Neutrophil (primary cell): ENCODE results near the gene LPCAT1.
A peak's percentile ranks its signal among the peaks of the same experiment; 100 is the strongest.

Experiments used
- H3K27ac ChIP-seq: fragments of 200-600 bp; sonication (generic); 2 replicates; pipeline ENCODE4 v1.5.1; 2016; ENCODE audit warnings: mild to moderate bottlenecking, moderate library complexity
- H3K27me3 ChIP-seq: fragments of 200-600 bp; sonication (generic); 2 replicates; pipeline ENCODE4 v1.6.0; 2016; ENCODE audit warnings: mild to moderate bottlenecking
- H3K36me3 ChIP-seq: fragments of 200-600 bp; sonication (generic); 2 replicates; pipeline ENCODE4 v1.5.1; 2017
- H3K4me1 ChIP-seq, 2 experiments: fragments of 200-600 bp in 1 of 2; sonication (generic) in 1 of 2; 1 replicate in 1 of 2; 2 replicates in 1 of 2; pipeline versions ENCODE4 v1.5.1 to v1.6.1; 2013 to 2016; ENCODE audit warnings: low read depth in 1 of 2, low read length in 1 of 2, mild to moderate bottlenecking in 1 of 2, moderate library complexity in 1 of 2; ENCODE audit not compliant: control insufficient read depth in 1 of 2, insufficient read depth in 1 of 2
- H3K4me3 ChIP-seq, 2 experiments: fragments of 200-600 bp in 1 of 2; sonication (generic) in 1 of 2; 1 replicate in 1 of 2; 2 replicates in 1 of 2; pipeline ENCODE4 v1.5.1; 2013 to 2016; ENCODE audit warnings: low read depth in 1 of 2, low read length in 1 of 2, mild to moderate bottlenecking in 1 of 2, moderate library complexity in 1 of 2
- H3K9me3 ChIP-seq: fragments of 200-600 bp; sonication (generic); 2 replicates; pipeline ENCODE4 v1.5.1; 2016
- TF ChIP-seq, protein P1 (sequence below): fragments of 200-600 bp; sonication (generic); IDR thresholded peaks from 2 replicates; pipeline ENCODE4 v1.5.1; 2016; ENCODE audit warnings: antibody characterized with exemption

Gene LPCAT1

DNA sequence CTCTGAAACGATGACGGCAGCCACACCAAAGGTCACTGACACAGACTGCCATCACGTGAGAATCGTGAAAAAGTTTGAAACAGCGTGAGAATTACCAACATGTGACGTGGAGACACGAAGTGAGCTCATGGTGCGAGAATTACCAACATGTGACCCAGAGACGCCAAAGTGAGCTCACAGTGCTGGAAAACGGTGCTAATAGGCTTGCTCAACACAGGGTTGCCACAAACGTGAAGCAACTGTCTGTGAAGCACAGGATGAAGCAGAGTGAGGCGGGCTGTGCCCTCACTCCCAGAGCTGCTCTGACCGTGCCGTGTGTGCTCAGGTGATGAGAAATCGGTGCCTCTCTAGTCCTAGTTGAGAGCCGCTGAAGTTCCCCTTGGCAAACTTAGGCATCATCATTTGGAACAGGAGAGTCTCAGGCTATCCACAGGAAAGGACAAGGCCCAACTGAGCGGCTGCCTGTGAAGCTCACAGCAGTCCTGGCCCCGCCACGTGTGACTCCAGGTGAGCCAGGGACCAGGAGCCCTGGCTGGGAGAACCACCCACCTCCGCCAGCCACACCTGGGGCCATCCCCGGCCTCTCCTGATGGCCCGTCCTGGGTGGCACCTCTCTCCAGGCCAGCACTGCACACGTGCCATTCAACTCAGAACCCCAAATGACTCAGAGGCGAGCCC, 48.8 kb downstream of the LPCAT1 start:
- TF ChIP-seq, protein P1, sequence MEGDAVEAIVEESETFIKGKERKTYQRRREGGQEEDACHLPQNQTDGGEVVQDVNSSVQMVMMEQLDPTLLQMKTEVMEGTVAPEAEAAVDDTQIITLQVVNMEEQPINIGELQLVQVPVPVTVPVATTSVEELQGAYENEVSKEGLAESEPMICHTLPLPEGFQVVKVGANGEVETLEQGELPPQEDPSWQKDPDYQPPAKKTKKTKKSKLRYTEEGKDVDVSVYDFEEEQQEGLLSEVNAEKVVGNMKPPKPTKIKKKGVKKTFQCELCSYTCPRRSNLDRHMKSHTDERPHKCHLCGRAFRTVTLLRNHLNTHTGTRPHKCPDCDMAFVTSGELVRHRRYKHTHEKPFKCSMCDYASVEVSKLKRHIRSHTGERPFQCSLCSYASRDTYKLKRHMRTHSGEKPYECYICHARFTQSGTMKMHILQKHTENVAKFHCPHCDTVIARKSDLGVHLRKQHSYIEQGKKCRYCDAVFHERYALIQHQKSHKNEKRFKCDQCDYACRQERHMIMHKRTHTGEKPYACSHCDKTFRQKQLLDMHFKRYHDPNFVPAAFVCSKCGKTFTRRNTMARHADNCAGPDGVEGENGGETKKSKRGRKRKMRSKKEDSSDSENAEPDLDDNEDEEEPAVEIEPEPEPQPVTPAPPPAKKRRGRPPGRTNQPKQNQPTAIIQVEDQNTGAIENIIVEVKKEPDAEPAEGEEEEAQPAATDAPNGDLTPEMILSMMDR: no peak
- H3K36me3 ChIP-seq: peaks cover 76% of the 10 kb centered on the region
- H3K4me1 ChIP-seq: peaks cover 60 to 63% of the 10 kb centered on the region in 2 experiments
- H3K9me3 ChIP-seq: no peaks in the 10 kb centered on the region
- no peak overlapping the region for H3K4me3 ChIP-seq
- no peaks in the 10 kb centered on the region for H3K27me3 ChIP-seq
- peak overlapping the region; percentile 97 for H3K27ac ChIP-seq

DNA sequence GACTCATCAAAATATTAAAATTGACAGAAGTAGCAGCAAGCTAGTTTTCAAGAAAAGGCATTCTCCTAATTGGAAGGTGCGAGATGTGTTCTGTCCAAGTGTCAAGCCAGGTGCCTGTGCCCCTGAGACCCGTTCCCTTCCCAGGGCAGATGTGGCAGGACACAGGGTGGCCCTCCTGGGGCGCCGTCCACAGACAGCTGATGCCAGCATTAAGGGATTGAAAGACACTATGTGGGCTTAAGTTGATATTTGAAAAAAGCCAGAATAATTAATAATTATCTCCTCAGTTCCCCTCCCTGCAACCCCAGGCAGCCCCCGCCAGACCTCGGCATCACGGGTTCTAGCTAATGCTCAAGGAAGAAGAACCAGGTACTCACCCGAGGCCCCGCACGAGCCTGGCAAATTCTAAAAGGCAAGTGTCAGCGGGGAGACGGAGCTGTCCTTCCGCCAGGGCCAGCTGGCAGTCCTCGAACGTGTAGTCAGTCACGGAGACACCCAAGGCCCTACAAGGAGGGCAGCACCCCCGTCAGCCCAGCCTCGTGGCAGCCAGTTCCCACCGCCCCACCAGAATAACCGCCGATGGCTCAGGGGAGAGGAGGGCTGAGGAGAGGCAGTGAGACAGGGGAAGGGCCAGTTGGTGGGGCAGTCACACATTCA, 49.4 kb downstream of the LPCAT1 start:
- TF ChIP-seq, protein P1: no peak
- H3K36me3 ChIP-seq: peaks cover 83% of the 10 kb centered on the region
- no peaks in the 10 kb centered on the region for H3K27me3 ChIP-seq
- peak overlapping the region; percentile 97 for H3K27ac ChIP-seq
- H3K4me1 ChIP-seq: peaks cover 53 to 56% of the 10 kb centered on the region in 2 experiments
- no peak overlapping the region for H3K4me3 ChIP-seq
- no peaks in the 10 kb centered on the region for H3K9me3 ChIP-seq

DNA sequence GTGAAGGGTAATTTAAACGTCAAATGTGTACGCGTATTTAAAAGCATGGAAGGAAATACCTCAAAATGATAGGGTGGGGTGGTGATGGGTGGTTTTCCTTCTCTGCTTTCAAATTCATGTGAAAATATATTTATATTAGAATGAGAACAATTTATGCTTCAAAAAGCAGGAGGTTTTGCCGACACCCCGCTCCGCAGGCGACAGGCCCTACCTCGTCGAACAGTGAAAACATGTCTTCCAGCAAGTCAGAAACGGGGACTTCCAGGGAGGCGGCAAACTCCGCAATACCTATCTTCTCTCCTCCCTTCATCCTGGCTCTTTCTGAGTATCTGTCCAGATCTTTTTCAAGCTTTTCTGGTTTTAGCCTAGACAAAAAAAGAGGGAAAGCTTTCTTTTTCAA, 50.0 kb downstream of the LPCAT1 start:
- no peaks in the 10 kb centered on the region for H3K27me3 ChIP-seq
- TF ChIP-seq, protein P1: no peak
- peaks cover 85% of the 10 kb centered on the region for H3K36me3 ChIP-seq
- peak overlapping the region; percentile 97 for H3K27ac ChIP-seq
- H3K9me3 ChIP-seq: no peaks in the 10 kb centered on the region
- H3K4me1 ChIP-seq: peaks cover 47 to 50% of the 10 kb centered on the region in 2 experiments
- no peak overlapping the region for H3K4me3 ChIP-seq

DNA sequence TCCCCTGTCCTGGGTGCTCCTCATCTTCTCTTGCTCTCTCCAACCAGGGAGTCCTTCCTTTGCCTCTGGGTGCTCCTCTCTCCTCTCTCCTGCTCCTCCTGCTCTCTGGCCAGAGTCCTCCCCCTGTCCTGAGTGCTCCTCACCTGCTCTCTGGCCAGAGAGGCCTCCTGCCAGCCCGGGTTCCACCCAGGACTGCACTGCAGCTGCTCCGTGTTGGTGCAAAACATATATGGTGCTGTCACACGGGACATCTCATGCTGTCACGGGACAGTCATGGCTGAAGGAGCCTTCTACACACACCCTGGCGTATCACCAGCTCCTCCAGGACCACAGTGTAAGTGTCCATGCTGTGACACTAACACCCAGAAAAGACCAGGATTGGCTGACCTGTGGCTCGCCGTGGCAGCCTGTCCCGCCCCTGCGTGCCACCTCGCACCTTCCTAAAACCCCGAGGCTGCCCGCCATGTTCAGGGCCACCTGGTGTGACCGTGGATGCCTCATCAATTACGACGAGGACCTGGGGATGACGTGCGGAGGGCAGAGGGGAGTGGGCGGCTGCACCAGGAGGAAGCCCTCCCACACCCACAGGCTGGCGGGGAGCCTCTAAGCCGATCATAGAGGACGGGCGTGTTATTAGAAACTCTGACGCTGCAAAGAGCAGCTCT, 50.7 kb downstream of the LPCAT1 start:
- TF ChIP-seq, protein P1: no peak
- no peaks in the 10 kb centered on the region for H3K9me3 ChIP-seq
- H3K36me3 ChIP-seq: peaks cover 91% of the 10 kb centered on the region
- H3K4me3 ChIP-seq: no peak overlapping the region
- H3K27ac ChIP-seq: peak overlapping the region; percentile 97
- H3K27me3 ChIP-seq: no peaks in the 10 kb centered on the region
- H3K4me1 ChIP-seq: peaks cover 40 to 44% of the 10 kb centered on the region in 2 experiments

DNA sequence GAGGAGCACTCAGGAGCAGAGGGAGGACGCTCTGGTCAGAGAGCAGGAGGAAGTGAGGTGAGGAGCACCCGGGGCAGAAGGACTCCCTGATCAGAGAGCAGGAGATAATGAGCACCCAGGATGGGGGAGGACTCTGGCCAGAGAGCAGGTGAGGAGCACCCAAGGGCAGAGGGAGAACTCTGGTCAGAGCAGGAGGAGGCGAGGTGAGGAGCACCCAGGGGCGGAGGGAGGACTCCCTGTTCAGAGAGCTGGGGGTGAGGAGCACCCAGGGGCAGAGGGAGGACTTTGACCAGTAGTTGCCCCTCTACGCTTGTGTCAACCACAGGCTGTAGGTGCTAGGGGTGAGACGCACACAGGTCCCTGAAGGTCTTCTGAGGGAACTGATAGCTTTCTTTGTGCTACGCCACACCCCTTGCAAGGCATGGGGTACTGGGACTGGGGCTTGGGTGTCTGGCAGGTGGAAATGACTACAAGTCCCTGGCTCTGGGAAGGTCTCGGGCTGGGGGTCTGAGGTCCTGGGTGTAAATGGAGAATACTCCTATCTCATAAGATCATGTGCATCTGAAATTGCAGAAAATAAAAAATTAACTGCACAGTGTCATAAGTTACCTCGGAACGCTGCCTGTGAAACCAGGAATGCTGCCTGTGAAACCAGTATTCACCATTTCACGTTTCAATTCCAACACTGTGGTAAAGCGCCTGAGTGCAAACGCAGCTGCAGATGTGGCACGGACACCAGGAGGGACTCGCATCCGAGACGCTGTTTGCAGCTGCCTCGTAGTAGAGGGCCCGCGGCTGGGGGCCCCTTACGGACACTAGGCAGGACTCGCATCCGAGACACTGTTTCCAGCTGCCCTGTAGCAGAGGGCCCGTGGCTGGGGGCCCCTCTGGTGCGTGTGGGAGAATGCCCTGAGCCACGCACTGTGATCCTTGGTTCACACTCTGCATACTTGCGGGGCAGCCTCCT, 51.5 kb downstream of the LPCAT1 start:
- Histone ChIP-seq H3K27ac (peak overlapping the region; percentile 97), H3K36me3 (peaks cover 99% of the 10 kb centered on the region), H3K9me3 (no peaks in the 10 kb centered on the region), H3K4me3 (no peak overlapping the region), H3K4me1 (peaks cover 32 to 36% of the 10 kb centered on the region in 2 experiments), H3K27me3 (no peaks in the 10 kb centered on the region)
- TF ChIP-seq, protein P1: no peak
